ENCODE results near the gene ALOX5AP. TPM values are rescaled to one million over a fixed set of nuclear protein-coding genes. Genes with fewer than 3 reads are reported as not detected.

ALOX5AP gene
- total and polyA plus RNA-seq, 12 donors: 2.8 to 122 (median 39.8) TPM

- intact Hi-C loops (cut with DNase I): no loop called here
- 40 to 100% (median 85%) methylated on average over 2 of the region's 2 CpGs for WGBS, 4 donors
- DNase-seq: no peak
- Histone ChIP-seq H3K4me1 (replicated peaks in 1 of 2) (no peaks in the 10 kb centered on the region), H3K4me3 (no peak overlapping the region), H3K9me3 (replicated peaks in 1 of 3) (no peaks in the 10 kb centered on the region), H3K27me3 (no peaks in the 10 kb centered on the region), H3K36me3 (replicated peaks in 1 of 2) (no peaks in the 10 kb centered on the region), H3K27ac (no peak overlapping the region)
- TF ChIP-seq, protein P1, sequence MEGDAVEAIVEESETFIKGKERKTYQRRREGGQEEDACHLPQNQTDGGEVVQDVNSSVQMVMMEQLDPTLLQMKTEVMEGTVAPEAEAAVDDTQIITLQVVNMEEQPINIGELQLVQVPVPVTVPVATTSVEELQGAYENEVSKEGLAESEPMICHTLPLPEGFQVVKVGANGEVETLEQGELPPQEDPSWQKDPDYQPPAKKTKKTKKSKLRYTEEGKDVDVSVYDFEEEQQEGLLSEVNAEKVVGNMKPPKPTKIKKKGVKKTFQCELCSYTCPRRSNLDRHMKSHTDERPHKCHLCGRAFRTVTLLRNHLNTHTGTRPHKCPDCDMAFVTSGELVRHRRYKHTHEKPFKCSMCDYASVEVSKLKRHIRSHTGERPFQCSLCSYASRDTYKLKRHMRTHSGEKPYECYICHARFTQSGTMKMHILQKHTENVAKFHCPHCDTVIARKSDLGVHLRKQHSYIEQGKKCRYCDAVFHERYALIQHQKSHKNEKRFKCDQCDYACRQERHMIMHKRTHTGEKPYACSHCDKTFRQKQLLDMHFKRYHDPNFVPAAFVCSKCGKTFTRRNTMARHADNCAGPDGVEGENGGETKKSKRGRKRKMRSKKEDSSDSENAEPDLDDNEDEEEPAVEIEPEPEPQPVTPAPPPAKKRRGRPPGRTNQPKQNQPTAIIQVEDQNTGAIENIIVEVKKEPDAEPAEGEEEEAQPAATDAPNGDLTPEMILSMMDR (IDR thresholded peaks at IDR 0.05): no peak
- no peak for TF ChIP-seq POLR2A (IDR thresholded peaks at IDR 0.05)
Observed at GRCh38 chr13:30725326-30726085, 9.8 kb upstream of the ALOX5AP start.

GRCh38 chr13:30726192-30726591, 9.2 kb upstream of the ALOX5AP start:
- no peak for DNase-seq
- Histone ChIP-seq H3K9me3 (replicated peaks in 1 of 3) (no peaks in the 10 kb centered on the region), H3K27ac (no peak overlapping the region), H3K4me3 (no peak overlapping the region), H3K27me3 (no peaks in the 10 kb centered on the region), H3K36me3 (replicated peaks in 1 of 2) (no peaks in the 10 kb centered on the region), H3K4me1 (replicated peaks in 1 of 2) (no peaks in the 10 kb centered on the region)
- no peak for TF ChIP-seq POLR2A (IDR thresholded peaks at IDR 0.05)
- TF ChIP-seq, protein P1 (IDR thresholded peaks at IDR 0.05): no peak
- 92 to 100% (median 97%) methylated on average over 1 of the region's 1 CpG for WGBS, 4 donors
- intact Hi-C loops (cut with DNase I): no loop called here

- no peaks in the 10 kb centered on the region for H3K9me3 ChIP-seq (replicated peaks in 1 of 3)
- no peaks in the 10 kb centered on the region for H3K27me3 ChIP-seq
- no peaks in the 10 kb centered on the region for H3K36me3 ChIP-seq (replicated peaks in 1 of 2)
- no peak for DNase-seq
- no peak overlapping the region for H3K27ac ChIP-seq
- intact Hi-C loops (cut with DNase I): no loop called here
- no peak for TF ChIP-seq POLR2A (IDR thresholded peaks at IDR 0.05)
- TF ChIP-seq, protein P1 (IDR thresholded peaks at IDR 0.05): no peak
- WGBS, 4 donors: 90 to 96% (median 92%) methylated on average over 5 to 6 of the region's 6 CpGs
- H3K4me3 ChIP-seq: no peak overlapping the region
- H3K4me1 ChIP-seq (replicated peaks in 1 of 2): no peaks in the 10 kb centered on the region
Observed at GRCh38 chr13:30727491-30728355, 7.6 kb upstream of the ALOX5AP start.

DNA sequence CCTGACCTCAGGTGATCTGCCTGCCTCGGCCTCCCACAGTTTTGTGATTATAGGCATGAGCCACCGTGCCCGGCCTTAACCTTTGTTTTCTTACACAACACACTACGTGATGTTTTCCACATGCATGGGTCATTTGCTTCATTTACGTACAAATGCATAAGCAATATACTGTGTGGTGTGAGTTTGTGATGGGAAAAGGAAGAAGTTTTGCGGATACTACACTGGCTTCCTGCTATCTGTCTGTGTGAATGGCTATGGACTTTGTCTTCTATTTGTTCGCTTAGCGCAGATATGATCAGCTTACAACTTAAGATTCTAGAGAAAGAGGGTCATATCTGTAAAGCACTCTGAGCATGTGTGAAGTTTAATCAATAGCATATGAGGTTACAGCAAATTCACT, 5.5 kb upstream of the ALOX5AP start:
- intact Hi-C loops (cut with DNase I): no loop called here
- no peaks in the 10 kb centered on the region for H3K4me1 ChIP-seq (replicated peaks in 1 of 2)
- no peaks in the 10 kb centered on the region for H3K27me3 ChIP-seq
- no peak overlapping the region for H3K4me3 ChIP-seq
- H3K27ac ChIP-seq: no peak overlapping the region
- 78 to 98% (median 92%) methylated on average over 8 of the region's 8 CpGs for WGBS, 4 donors
- DNase-seq: no peak
- H3K9me3 ChIP-seq (replicated peaks in 1 of 3): no peaks in the 10 kb centered on the region
- no peak for TF ChIP-seq POLR2A (IDR thresholded peaks at IDR 0.05)
- TF ChIP-seq, protein P1 (IDR thresholded peaks at IDR 0.05): no peak
- H3K36me3 ChIP-seq (replicated peaks in 1 of 2): no peaks in the 10 kb centered on the region
